ENCODE measurements around the gene LAMP1. TPM values are rescaled to one million over a fixed set of nuclear protein-coding genes. Genes with fewer than 3 reads are reported as not detected.
"Not testable (repeated sequence)": the region's sequence is repeated elsewhere in the genome, so short reads cannot be mapped to it uniquely, and the experiment has no call there.

LAMP1 gene
- total RNA-seq, 1 donor from 2014 or later = 413 TPM

GRCh38 chr13:113342820-113343691 lies 46.0 kb downstream of the LAMP1 start:
- DNase-seq (ENCODE audit: extremely low spot score, unreplicated experiment) = no peak

DNA sequence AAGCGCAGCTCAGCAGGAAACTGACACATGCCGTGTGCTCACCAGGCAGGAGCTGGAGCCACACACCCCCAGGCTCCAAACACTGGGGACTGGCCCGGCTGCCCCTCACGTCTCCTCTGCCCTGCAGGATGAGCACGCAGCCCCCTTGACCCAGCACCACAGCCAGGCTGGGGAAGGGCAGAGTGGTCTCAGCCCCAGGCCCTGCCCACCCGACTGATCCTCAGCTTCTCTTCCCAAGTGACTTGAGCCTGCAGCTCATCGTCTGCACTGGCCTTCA lies 46.6 kb downstream of the LAMP1 start:
- Mint-ChIP-seq H3K27ac (ENCODE audit: unreplicated experiment) (no peak overlapping the region), H3K27me3 (ENCODE audit: unreplicated experiment) (no peaks in the 10 kb centered on the region), H3K4me1 (ENCODE audit: unreplicated experiment) (no peaks in the 10 kb centered on the region), H3K9me3 (ENCODE audit: unreplicated experiment) (no peaks in the 10 kb centered on the region), H3K36me3 (ENCODE audit: unreplicated experiment) (no peaks in the 10 kb centered on the region), H3K4me3 (ENCODE audit: unreplicated experiment) (no peak overlapping the region)
- TF ChIP-seq, protein P1, sequence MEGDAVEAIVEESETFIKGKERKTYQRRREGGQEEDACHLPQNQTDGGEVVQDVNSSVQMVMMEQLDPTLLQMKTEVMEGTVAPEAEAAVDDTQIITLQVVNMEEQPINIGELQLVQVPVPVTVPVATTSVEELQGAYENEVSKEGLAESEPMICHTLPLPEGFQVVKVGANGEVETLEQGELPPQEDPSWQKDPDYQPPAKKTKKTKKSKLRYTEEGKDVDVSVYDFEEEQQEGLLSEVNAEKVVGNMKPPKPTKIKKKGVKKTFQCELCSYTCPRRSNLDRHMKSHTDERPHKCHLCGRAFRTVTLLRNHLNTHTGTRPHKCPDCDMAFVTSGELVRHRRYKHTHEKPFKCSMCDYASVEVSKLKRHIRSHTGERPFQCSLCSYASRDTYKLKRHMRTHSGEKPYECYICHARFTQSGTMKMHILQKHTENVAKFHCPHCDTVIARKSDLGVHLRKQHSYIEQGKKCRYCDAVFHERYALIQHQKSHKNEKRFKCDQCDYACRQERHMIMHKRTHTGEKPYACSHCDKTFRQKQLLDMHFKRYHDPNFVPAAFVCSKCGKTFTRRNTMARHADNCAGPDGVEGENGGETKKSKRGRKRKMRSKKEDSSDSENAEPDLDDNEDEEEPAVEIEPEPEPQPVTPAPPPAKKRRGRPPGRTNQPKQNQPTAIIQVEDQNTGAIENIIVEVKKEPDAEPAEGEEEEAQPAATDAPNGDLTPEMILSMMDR (IDR thresholded peaks at IDR 0.05) = no peak
- no peak for DNase-seq (ENCODE audit: extremely low spot score, unreplicated experiment)

More at GRCh38 chr13:113342820-113343691, 46.0 kb downstream of the LAMP1 start:
- H3K27ac Mint-ChIP-seq (ENCODE audit: unreplicated experiment) = no peak overlapping the region
- TF ChIP-seq, protein P1 (IDR thresholded peaks at IDR 0.05) = no peak
- no peaks in the 10 kb centered on the region for H3K27me3 Mint-ChIP-seq (ENCODE audit: unreplicated experiment)
- no peaks in the 10 kb centered on the region for H3K36me3 Mint-ChIP-seq (ENCODE audit: unreplicated experiment)
- H3K4me3 Mint-ChIP-seq (ENCODE audit: unreplicated experiment) = no peak overlapping the region
- H3K9me3 Mint-ChIP-seq (ENCODE audit: unreplicated experiment) = no peaks in the 10 kb centered on the region
- no peaks in the 10 kb centered on the region for H3K4me1 Mint-ChIP-seq (ENCODE audit: unreplicated experiment)

GRCh38 chr13:113345486-113345885 lies 48.4 kb downstream of the LAMP1 start:
- H3K36me3 Mint-ChIP-seq (ENCODE audit: unreplicated experiment) = no peaks in the 10 kb centered on the region
- DNase-seq (ENCODE audit: extremely low spot score, unreplicated experiment) = no peak
- H3K9me3 Mint-ChIP-seq (ENCODE audit: unreplicated experiment) = no peaks in the 10 kb centered on the region
- H3K4me1 Mint-ChIP-seq (ENCODE audit: unreplicated experiment) = no peaks in the 10 kb centered on the region
- no peak overlapping the region for H3K27ac Mint-ChIP-seq (ENCODE audit: unreplicated experiment)
- no peak overlapping the region for H3K4me3 Mint-ChIP-seq (ENCODE audit: unreplicated experiment)
- TF ChIP-seq, protein P1 (IDR thresholded peaks at IDR 0.05) = no peak
- no peaks in the 10 kb centered on the region for H3K27me3 Mint-ChIP-seq (ENCODE audit: unreplicated experiment)

DNA sequence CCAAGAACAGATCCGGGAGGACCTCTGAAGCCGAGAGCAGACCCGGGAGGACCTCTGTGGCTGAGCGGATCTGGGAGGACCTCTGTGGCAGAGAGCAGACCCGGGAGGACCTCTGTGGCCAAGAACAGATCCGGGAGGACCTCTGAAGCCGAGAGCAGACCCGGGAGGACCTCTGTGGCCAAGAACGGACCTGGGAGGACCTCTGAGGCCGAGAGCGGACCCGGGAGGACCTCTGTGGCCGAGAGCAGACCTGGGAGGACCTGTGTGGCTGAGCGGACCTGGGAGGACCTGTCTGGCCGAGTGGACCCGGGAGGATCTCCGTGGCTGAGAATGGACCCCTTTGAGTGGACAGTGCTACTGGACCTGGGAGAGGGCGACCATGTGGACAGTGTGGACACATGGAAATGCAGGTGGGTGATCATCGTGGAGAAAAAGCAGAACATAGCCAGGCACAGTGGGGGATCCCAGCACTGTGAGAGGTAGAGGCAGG lies 50.7 kb downstream of the LAMP1 start:
- H3K4me1 Mint-ChIP-seq (ENCODE audit: unreplicated experiment); H3K4me3 Mint-ChIP-seq (ENCODE audit: unreplicated experiment); H3K36me3 Mint-ChIP-seq (ENCODE audit: unreplicated experiment); H3K27me3 Mint-ChIP-seq (ENCODE audit: unreplicated experiment); H3K27ac Mint-ChIP-seq (ENCODE audit: unreplicated experiment); H3K9me3 Mint-ChIP-seq (ENCODE audit: unreplicated experiment); DNase-seq (ENCODE audit: extremely low spot score, unreplicated experiment): not testable (repeated sequence)

DNA sequence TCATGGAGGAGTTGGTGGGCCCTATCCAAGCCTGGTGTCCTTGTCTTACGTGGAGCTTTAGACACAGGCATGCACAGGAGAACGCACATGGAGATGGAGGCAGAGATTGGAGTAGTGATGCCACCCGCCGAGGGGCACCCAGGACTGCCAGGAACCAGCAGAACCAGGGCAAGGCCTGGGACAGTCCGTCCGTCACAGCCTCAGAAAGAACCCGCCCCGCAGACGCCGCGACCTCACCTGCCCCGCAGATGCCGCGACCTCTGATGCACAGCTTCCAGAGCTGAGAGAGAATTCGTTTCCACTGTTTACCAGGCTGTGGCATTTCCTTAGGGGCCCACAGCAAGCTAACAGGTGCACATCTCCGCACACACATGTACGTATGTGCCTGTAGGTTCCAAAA lies 51.6 kb downstream of the LAMP1 start:
- H3K36me3 Mint-ChIP-seq (ENCODE audit: unreplicated experiment) = no peaks in the 10 kb centered on the region
- no peak for DNase-seq (ENCODE audit: extremely low spot score, unreplicated experiment)
- no peaks in the 10 kb centered on the region for H3K9me3 Mint-ChIP-seq (ENCODE audit: unreplicated experiment)
- H3K4me3 Mint-ChIP-seq (ENCODE audit: unreplicated experiment) = no peak overlapping the region
- TF ChIP-seq, protein P1 (IDR thresholded peaks at IDR 0.05) = no peak
- H3K4me1 Mint-ChIP-seq (ENCODE audit: unreplicated experiment) = no peaks in the 10 kb centered on the region
- H3K27ac Mint-ChIP-seq (ENCODE audit: unreplicated experiment) = no peak overlapping the region
- H3K27me3 Mint-ChIP-seq (ENCODE audit: unreplicated experiment) = no peaks in the 10 kb centered on the region
